ENCODE results near the gene TULP4.

- TF ChIP-seq CTCF (IDR thresholded peaks at IDR 0.05) (no peak), EP300 (IDR thresholded peaks at IDR 0.05) (no peak)
Measured at GRCh38 chr6:158416883-158417759, 104.9 kb downstream of the TULP4 start.
